Measurements from ENCODE around the gene NEURL1. TPM values are rescaled to one million over a fixed set of nuclear protein-coding genes. Genes with fewer than 3 reads are reported as not detected.

Gene NEURL1
- total and polyA plus RNA-seq, 10 of the 15 experiments (the other 5 are each of a cell fraction or from before 2014, with no cell fraction given), result 0.02 to 0.05 (median 0.05) TPM; not detected in 6

DNA sequence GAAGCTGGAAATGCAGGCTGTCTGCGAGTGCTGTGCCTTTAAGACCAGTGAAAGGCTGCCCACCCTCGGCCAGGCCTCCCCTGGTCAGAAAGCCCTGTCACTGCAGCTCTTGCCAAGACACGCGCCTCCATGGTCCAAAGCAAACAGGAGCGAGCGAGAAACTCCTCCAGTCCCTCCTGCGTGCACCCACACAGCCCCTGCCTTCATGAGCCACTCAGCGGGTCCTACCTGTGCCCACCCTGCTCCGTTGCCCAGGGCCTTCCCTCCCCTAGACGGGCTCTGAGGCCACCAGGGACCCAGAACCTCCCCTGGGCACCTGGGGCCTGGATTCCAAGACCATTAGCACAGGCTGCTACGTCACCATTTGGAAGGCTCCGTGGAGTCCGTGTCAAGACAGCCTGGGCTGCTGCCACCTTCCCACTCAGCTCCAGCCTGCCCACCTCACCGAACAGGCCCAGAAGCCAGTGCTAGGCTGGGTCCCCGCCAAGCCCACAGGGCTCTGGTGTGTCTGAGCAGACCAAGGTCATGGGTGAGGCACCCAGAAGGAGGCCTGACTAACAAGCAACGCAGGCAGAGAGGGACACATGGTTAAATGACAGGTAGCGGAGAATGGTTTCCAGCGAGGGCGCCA, 144.5 kb downstream of the NEURL1 start (continued):
- TF ChIP-seq TCF12 (IDR thresholded peaks at IDR 0.05; ENCODE audit: low read depth, low read length) (no peak), ETV6 (conservative IDR thresholded peaks at IDR 0.05 in 1 of 2, IDR thresholded peaks at IDR 0.05 in 1 of 2; ENCODE audit: borderline replicate concordance in 1 of 2, low read depth in 1 of 2) (no peak), CHD2 (IDR thresholded peaks at IDR 0.05; ENCODE audit: borderline replicate concordance, low read depth, low read length) (no peak), POU2F2 (IDR thresholded peaks at IDR 0.05; ENCODE audit: borderline replicate concordance, low read depth, low read length) (no peak), NRF1 (conservative IDR thresholded peaks at IDR 0.05; ENCODE audit: low read depth, low read length) (no peak)
- TF ChIP-seq, protein P1, sequence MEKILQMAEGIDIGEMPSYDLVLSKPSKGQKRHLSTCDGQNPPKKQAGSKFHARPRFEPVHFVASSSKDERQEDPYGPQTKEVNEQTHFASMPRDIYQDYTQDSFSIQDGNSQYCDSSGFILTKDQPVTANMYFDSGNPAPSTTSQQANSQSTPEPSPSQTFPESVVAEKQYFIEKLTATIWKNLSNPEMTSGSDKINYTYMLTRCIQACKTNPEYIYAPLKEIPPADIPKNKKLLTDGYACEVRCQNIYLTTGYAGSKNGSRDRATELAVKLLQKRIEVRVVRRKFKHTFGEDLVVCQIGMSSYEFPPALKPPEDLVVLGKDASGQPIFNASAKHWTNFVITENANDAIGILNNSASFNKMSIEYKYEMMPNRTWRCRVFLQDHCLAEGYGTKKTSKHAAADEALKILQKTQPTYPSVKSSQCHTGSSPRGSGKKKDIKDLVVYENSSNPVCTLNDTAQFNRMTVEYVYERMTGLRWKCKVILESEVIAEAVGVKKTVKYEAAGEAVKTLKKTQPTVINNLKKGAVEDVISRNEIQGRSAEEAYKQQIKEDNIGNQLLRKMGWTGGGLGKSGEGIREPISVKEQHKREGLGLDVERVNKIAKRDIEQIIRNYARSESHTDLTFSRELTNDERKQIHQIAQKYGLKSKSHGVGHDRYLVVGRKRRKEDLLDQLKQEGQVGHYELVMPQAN (conservative IDR thresholded peaks at IDR 0.05), result no peak
- TF ChIP-seq, protein P2, sequence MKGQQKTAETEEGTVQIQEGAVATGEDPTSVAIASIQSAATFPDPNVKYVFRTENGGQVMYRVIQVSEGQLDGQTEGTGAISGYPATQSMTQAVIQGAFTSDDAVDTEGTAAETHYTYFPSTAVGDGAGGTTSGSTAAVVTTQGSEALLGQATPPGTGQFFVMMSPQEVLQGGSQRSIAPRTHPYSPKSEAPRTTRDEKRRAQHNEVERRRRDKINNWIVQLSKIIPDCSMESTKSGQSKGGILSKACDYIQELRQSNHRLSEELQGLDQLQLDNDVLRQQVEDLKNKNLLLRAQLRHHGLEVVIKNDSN (IDR thresholded peaks at IDR 0.05; ENCODE audit: borderline replicate concordance, extremely low read length, insufficient read depth, low read depth, low read length), result no peak

DNA sequence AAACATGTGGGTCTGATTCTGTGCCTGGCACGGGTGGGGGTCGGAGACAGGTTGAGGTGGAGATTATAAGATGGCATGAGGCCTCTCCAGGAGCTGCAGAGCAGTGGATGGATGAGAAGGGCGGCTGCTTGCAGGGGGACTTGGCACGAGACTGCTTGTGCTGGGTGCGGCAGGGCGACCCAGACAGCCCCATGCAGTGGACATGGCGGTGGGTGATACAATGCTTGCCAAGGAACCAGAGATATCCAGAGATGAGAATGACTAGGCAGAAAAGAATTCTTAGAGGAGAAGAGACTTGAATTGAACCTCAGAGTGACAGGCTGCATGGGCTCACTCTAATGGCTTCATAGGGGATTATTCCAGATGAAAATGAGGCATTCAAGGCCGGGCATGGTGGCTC, 145.4 kb downstream of the NEURL1 start:
- H3K9me3 ChIP-seq (replicated peaks; ENCODE audit: control insufficient read depth, insufficient read depth, low read length), result no peaks in the 10 kb centered on the region
- no peak overlapping the region for H2AFZ ChIP-seq (ENCODE audit: control insufficient read depth, low read depth, low read length)
- H3K4me1 ChIP-seq (ENCODE audit: control insufficient read depth, insufficient read depth, low read length), result no peaks in the 10 kb centered on the region; the same call in 1 of the 2 replicates
- ChIA-PET SMC1A (ENCODE audit: uncharacterized antibody, unreplicated experiment) (no interaction called here), CTCF (no interaction called here), POLR2A (no interaction called here), RAD21 (ENCODE audit: unreplicated experiment) (no interaction called here)
- no TSS peak for BruUV-seq (replicated peaks)
- no peak overlapping the region for H3K9ac ChIP-seq (ENCODE audit: control insufficient read depth, insufficient read depth, low read length)
- WGBS (ENCODE audit: insufficient coverage, insufficient replicate concordance, low lambda C conversion rate, missing lambda C conversion rate), result 95% methylated on average over 8 of the region's 8 CpGs
- intact Hi-C loops (cut with micrococcal nuclease; ENCODE audit: unreplicated experiment) (no loop called here), in situ Hi-C loops (cut with MboI) (no loop called here)
- FAIRE-seq, result no peak
- no peak for ATAC-seq
- no peak for DNase-seq (ENCODE audit: low read depth, low spot score)
- H3K4me3 ChIP-seq, result no peak overlapping the region
- no peak overlapping the region for H3K27ac ChIP-seq (ENCODE audit: control insufficient read depth, insufficient read depth)
- no peaks in the 10 kb centered on the region for H4K20me1 ChIP-seq (ENCODE audit: control insufficient read depth, insufficient read depth)
- peaks cover 6 to 13% of the 10 kb centered on the region in 2 experiments for H3K36me3 ChIP-seq (ENCODE audit: control insufficient read depth in 2 of 2, insufficient read depth in 2 of 2, low read length in 1 of 2)
- no peaks in the 10 kb centered on the region; the same call in none of the 2 replicates for H3K79me2 ChIP-seq (ENCODE audit: control insufficient read depth, insufficient read depth, low read length)
- no peak overlapping the region for H3K4me2 ChIP-seq (ENCODE audit: control insufficient read depth, insufficient read depth)
- H3K27me3 ChIP-seq (replicated peaks in 1 of 2; ENCODE audit: control insufficient read depth in 2 of 2, insufficient read depth in 2 of 2, low read length in 1 of 2), result no peaks in the 10 kb centered on the region
- TF ChIP-seq MTA2 (IDR thresholded peaks at IDR 0.05; ENCODE audit: low read depth), result no peak
- no peak for TF ChIP-seq NRF1 (conservative IDR thresholded peaks at IDR 0.05; ENCODE audit: low read depth, low read length)
- TF ChIP-seq RUNX3 (IDR thresholded peaks at IDR 0.05; ENCODE audit: low read length), result no peak
- TF ChIP-seq CHD2 (IDR thresholded peaks at IDR 0.05; ENCODE audit: borderline replicate concordance, low read depth, low read length), result no peak
- no peak for TF ChIP-seq NBN (IDR thresholded peaks at IDR 0.05)
- no peak for TF ChIP-seq TBL1XR1 (IDR thresholded peaks at IDR 0.05; ENCODE audit: low read depth, low read length)
- no peak for TF ChIP-seq HCFC1 (IDR thresholded peaks at IDR 0.05; ENCODE audit: low read length)
- no peak for TF ChIP-seq YY1 (IDR thresholded peaks at IDR 0.05; ENCODE audit: low read depth, low read length)
- TF ChIP-seq, protein P3, sequence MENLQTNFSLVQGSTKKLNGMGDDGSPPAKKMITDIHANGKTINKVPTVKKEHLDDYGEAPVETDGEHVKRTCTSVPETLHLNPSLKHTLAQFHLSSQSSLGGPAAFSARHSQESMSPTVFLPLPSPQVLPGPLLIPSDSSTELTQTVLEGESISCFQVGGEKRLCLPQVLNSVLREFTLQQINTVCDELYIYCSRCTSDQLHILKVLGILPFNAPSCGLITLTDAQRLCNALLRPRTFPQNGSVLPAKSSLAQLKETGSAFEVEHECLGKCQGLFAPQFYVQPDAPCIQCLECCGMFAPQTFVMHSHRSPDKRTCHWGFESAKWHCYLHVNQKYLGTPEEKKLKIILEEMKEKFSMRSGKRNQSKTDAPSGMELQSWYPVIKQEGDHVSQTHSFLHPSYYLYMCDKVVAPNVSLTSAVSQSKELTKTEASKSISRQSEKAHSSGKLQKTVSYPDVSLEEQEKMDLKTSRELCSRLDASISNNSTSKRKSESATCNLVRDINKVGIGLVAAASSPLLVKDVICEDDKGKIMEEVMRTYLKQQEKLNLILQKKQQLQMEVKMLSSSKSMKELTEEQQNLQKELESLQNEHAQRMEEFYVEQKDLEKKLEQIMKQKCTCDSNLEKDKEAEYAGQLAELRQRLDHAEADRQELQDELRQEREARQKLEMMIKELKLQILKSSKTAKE (IDR thresholded peaks at IDR 0.05; ENCODE audit: low read depth, poor library complexity, severe bottlenecking), result no peak
- no peak for TF ChIP-seq JUND (IDR thresholded peaks at IDR 0.05; ENCODE audit: low read depth, low read length)
- no peak for TF ChIP-seq EZH2 (IDR thresholded peaks at IDR 0.05; ENCODE audit: borderline replicate concordance, control insufficient read depth, low read depth, low read length)
- no peak for TF ChIP-seq EGR1 (IDR thresholded peaks at IDR 0.05; ENCODE audit: borderline replicate concordance in 1 of 2, low read depth in 2 of 2, low read length in 2 of 2)

Measured in GM12878 (cell line).